Measurements from ENCODE around the gene GSTT2.

The GSTT2 gene

GRCh38 chr22:24009227-24010017, 29.5 kb downstream of the GSTT2 start:
- no peak for DNase-seq

DNA sequence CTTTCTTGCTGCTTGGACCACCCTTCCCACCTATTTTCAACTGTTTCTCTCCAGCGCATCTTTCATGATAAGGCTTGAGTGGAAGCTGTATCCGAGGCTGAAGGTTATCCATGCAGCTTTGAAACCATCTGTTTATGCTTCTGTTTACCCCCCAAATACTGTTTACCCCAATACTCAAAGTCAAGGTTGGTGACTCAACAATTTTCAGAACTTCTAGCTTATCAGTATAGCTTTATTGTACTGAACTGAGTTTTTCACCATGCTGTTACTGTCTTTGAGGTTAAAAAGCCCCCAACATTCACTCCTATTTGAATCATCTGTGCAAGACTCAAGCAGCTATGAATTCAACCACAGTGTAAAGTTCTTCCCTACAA, 30.1 kb downstream of the GSTT2 start:
- DNase-seq: no peak

- no peak for DNase-seq
Observed at GRCh38 chr22:24011735-24012068, 31.8 kb downstream of the GSTT2 start.

DNA sequence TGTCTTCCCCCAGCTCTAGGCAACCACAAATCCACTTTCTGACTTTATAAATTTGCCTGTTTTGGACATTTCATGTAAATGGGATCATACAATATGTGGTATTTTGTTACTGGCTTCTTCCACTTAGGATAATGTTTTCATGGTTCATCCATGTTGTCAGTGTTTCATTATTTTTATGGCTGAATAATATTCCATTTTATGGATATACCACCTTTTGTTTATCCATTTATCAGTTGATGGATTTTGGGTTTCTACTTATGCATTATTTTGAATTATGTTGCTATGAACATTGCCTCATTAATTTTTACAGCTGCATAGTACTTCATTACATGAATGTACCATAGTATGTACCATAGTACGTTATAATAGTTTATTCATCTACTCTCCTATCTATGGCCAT, 36.2 kb downstream of the GSTT2 start:
- no peak for DNase-seq

- no peak for DNase-seq
Observed at GRCh38 chr22:24021304-24021703, 41.4 kb downstream of the GSTT2 start.

DNA sequence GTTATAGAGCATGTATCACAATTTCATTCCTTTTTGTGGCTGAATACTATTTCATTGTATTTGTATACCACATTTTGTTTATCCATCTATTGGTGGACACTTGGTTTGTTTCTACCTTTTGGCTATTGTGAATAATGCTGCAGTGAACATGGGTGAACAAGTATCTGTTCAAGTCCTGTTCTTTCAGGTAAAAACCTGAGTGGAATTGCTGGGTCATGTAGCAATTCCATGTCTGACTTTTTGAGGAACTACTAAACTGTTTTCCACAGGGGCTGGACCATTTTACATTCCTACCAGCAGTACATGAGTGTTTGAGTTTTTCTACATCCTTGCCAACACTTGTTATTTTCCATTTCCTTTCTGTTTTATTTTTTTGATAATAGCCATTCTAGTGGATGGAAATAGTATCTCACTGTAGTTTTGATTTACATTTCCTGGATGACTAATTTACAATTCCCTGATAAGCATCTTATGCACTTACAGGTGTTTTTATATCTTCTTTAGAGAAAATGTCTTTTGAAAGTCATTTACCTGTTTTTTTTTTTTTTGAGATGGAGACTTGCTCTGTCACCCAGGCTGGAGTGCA, 43.4 kb downstream of the GSTT2 start:
- no peak for DNase-seq

DNA sequence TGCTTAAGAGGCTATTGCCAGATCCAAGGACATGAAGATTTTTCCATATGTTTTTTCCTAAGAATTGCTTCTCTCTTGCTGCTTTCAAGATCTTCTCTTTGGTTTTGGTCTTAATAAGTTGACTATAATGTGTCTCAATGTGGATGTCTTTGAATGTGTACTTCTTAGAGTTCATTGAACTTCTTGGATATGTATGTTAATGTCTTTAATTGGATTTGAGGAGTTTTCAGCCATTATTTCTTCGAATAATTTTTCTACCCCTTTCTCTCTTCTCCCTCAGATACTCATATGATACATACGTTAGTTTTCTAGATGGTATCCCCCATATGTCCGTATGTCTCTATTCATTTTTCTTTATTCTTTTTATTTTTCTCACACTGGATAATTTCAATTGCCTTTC, 44.4 kb downstream of the GSTT2 start:
- no peak for DNase-seq

- no peak for DNase-seq
Observed at GRCh38 chr22:24025475-24025874, 45.5 kb downstream of the GSTT2 start.

- no peak for DNase-seq
Observed at GRCh38 chr22:24026056-24026455, 46.1 kb downstream of the GSTT2 start.

GRCh38 chr22:24026733-24027132, 46.8 kb downstream of the GSTT2 start:
- DNase-seq: no peak

DNA sequence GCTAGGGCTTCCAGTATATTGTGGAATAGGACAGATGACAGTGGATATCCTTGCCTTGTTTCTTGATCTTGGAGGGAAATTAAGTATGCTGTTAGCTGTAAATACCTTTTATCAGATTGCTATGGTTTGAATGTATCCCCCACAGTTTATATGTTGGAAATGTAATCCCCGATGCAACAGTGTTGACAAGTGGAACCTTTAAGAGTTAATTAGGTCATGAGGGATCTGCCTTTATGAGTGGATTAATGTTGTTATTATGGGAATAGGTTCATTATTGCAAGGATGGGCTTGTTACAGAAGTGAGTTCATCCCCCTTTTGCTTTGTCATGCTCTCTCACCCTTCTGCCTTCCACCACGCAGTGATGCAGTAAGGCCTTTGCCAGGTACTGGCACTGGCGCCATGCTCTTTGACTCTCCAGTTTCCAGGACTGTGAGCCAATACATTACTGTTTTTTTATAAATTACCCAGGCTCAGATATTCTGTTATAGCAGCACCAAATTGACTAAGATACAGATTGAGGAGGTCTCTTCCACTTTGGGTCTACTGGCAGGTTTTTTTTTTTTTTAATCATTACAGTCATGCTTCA, 47.5 kb downstream of the GSTT2 start:
- DNase-seq: no peak

- no peak for DNase-seq
Observed at GRCh38 chr22:24027991-24028390, 48.1 kb downstream of the GSTT2 start.

DNA sequence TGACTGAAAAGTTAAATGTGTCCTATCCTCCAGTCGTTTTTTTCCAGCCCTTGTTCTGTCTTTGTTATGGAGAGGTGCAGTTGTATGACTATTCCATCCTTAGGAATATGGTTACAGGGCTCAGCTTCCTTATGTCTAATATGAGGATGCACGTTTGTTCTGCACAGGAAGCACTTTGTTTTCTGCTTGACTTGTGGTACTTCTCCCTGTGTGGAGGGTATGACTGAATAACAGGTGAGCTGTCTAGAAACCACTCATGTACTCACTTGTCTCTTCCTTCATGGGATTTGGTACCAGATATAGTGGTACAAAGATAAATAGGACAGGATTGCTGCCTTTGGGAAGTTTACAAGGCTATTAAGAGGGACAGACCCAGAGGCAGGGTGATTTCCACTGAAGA, 48.6 kb downstream of the GSTT2 start:
- DNase-seq: no peak

DNA sequence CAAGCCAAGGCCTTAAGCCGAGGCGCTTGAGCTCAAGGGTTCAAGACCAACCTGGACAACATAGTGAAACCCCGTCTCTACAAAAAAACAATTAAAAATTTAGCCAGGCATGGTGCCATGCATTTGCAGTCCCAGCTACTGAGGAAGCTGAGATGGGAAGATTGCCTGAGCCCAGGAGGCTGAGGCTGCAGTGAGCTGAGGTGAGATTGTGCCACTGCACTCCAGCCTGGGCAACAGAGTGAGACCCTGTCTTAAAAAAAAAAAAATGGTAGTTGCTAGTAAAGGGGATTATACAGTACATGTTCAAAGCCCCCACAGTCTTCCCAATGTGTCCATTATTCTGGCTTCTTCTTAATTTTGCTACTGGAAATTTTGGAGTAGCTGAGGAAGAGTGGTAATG, 49.4 kb downstream of the GSTT2 start:
- DNase-seq: no peak

DNA sequence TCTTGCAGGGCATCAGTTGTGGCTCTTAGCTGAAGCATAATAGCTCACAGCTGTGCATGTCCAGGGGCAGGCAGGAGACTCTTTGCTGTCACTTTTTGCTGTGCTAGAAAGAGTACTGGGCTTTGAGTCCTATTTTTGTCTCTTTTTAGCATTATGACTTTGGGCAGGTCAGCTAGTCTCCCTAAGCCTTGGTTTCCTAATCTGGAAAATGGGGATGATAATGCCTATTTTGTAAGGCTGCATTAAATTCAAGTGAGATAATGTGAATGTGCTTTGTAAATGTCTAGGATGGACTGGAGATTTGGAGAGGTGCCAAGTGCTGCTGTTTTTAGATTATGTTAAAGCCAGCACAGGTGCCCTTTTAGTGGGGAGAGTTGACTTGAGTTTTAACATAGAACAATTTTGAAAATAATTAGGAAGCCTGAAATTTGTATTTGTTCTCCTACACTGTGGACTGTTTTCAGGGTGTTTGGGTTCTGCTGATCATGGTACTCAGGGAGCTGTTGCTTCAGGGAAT, 50.3 kb downstream of the GSTT2 start:
- no peak for DNase-seq

Measured in activated effector memory CD4-positive, alpha-beta T cell treated with anti-CD3 and anti-CD28 coated beads, Interleukin-2, amount 50 U/mL, for 16 hours (primary cell).